ENCODE results near the gene E2F3.
"Not testable (repeated sequence)": the region's sequence is repeated elsewhere in the genome, so short reads cannot be mapped to it uniquely, and the experiment has no call there.

GRCh38 chr6:20525208-20525607 is 123.5 kb downstream of the E2F3 start:
- not testable (repeated sequence) for TF ChIP-seq EZH2 (IDR thresholded peaks at IDR 0.05; ENCODE audit: insufficient read depth, low read length); CTCF (IDR thresholded peaks at IDR 0.05; ENCODE audit: insufficient read depth, low read depth, low read length)

All from astrocyte (in vitro differentiated cells and primary cell).